ENCODE results near the gene FOXF1.

FOXF1 gene

DNA sequence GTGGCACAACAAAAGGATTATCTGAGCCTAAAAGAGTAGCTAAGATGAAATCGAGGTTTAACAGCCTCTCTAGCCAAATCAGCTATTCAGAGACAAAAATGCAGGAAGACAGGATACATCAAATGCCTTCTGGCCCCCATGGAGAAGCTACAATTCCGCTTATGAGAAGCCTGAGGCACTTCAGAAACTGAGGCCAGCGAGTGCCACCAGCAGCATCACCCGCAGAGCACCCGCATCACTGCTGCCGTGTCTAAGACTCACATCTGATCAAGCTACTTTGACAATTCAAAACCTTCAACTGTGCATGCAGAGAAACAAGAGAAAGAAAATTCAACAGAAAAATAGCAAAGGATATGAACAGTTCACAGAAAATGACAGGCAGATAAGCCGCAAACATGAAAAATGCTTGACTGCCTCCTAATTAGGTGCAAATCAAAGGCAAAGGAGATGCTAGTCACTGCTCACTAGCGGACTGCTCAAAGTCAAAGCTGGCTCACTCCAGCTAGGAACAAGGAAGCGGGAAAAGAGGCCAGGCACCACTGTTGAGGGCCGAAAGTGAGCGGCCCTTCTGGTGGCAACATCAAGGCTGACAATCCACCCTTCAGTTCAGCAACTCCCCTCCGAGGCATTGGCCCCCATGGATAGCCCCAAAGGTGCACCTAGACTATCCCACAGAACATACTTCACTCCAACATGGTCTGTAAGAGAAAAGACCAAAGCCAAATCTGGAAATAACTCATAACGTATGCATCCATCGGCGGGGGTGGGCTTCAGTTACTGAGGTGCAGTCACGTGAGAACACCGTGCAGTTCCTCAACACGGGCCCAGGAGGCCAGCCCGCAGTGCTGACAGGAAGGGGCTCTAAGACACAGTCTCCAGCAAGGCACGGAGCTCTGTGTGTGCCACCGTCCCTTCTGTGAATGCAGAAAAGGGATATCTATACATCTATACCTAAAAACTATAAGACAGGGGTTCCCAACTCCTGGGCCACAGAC is 32.7 kb downstream of the FOXF1 start:
- in situ Hi-C loops (cut with HindIII; ENCODE audit: low pct_ligation_motif_present, low pct_unique_long_range_greater_than_20kb, low sequenced_read_pairs): no loop called here
- DNase-seq: no peak

DNA sequence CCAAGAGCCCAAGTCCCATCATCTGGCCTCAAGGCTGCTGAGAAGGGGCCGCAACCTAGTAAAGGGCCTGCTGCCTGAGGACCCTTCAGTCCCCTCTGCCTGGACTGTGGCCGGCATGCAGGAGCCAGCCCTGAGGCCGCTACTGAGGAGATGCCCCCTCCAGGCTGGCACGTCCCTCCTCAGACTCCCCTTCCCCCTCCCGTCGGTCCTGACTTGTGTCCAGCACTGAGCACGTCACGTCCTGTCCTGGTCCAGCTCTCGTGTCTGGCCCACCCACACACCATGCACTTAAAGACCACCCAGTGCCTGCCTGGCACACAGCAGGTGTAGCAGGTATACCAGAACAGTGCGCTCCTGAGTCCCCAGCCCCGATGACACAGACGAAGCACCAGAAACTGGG is 35.2 kb downstream of the FOXF1 start:
- no peak for DNase-seq
- in situ Hi-C loops (cut with HindIII; ENCODE audit: low pct_ligation_motif_present, low pct_unique_long_range_greater_than_20kb, low sequenced_read_pairs): no loop called here

DNA sequence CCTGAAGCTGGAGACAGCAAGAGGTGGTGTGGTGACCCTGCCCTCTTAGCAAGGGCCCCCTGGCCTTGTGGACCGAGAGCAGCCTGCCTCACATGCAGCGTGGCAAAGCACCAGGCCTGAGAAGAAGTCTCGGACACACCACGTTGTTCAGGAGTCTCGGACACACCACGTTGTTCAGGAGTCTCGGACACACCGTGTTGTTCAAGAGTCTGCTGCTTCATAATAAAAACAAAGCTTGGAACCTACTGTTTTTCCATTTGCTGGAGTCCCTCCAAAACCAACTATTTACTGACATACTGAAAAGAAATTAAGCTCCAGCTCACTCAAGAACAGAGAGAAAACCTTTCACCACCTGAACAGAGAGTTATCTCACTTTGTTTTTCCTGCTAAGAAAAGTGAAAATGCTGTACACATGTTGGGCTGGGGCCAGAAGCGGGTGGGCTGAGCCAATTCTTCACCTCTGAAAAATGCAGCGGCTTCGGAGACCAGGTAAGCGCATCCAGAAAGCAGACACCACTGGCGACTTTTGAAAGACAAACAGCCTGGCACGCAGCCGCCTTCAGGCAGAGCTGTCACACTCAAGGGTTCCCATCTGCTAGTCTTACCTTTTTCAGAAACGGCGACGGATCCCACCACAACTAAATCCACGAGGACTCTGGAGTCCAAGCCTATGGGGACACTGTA is 35.8 kb downstream of the FOXF1 start:
- no peak for DNase-seq
- in situ Hi-C loops (cut with HindIII; ENCODE audit: low pct_ligation_motif_present, low pct_unique_long_range_greater_than_20kb, low sequenced_read_pairs): no loop called here

DNA sequence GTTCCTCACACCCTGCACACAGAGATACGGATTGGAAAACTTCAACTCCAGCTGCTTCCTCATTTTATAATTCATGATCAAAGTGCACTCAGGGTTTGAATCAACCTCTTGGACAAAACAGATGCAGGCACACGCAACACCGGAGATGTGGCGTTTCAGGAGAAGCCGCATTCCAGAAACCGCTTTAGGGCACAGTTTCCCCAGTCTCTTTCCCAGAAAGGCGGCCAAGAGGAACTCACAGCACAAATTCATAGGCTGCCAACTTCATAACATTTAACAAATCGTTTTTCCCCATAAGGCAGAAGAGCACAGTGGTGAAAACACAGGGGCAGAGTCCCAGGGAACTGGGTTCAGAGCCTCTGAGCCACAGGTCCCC is 36.3 kb downstream of the FOXF1 start:
- in situ Hi-C loops (cut with HindIII; ENCODE audit: low pct_ligation_motif_present, low pct_unique_long_range_greater_than_20kb, low sequenced_read_pairs): no loop called here
- no peak for DNase-seq

DNA sequence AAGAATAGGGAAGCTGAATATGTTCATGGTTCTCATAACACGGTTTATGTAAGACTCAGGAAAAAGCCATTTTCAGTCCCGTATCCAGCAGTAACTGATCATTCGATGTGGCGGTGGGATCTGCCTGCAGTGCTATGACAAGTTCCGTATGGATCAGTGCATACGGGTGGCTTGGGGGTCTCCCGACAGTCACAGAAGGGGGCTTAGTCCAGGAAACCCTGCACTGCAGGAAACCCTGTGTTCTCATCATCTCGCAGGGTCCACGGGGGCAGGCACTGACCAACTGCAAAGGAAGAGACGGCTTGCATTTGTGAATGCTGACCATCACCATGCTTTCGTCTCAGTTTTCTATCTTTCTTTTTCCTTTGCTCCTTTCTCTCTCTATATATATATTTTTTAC is 37.0 kb downstream of the FOXF1 start:
- in situ Hi-C loops (cut with HindIII; ENCODE audit: low pct_ligation_motif_present, low pct_unique_long_range_greater_than_20kb, low sequenced_read_pairs): no loop called here
- no peak for DNase-seq

DNA sequence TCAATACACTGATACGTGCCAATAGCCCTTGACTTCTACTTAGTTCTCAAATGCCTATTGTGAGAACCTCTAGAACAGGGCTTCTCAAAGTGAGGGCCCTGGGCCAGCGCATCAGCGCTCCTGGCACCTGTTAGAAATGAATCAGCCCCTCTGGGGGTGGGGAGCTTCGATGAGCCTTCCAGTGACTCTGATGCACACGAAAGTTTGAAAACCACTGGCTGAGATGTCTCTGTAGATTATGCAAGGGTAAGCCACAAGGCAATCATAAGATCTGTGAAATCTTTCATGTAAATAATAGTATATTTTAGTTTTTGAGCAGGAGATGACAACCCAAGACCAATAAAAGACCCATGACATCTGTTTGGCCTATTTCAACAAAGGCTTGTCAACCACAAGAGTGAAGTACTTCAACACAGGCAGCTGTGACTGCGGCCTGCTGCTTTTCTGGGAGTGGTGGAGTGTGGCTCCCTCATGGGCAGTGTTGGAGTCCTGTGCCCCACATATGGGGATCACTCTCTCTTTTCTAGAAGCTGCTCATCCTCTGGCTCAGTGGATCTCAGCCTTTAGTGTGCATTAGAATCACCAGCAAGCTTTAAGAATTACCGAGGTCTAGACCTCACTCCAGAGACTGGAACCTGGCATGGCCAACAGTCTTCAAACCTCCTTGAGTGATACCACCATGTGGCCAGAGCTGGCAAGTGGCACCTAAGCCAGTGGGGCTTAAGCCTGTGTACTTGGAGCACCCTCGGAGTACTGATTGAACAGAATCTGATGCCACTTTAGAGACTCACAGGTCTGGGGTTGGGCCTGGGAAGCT is 39.0 kb downstream of the FOXF1 start:
- in situ Hi-C loops (cut with HindIII; ENCODE audit: low pct_ligation_motif_present, low pct_unique_long_range_greater_than_20kb, low sequenced_read_pairs): no loop called here
- DNase-seq: no peak

DNA sequence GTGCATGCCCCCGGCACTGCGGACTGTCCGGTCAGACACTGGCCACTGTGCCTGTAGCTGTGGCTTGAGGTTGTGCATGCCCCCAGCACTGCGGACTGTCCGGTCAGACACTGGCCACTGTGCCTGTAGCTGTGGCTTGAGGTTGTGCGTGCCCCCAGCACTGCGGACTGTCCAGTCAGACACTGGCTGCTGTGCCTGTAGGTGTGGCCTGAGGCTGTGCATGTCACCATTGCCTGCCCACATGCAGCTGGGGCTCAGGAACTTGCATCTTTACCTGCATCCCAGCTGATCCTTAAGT is 39.5 kb downstream of the FOXF1 start:
- no peak for DNase-seq
- in situ Hi-C loops (cut with HindIII; ENCODE audit: low pct_ligation_motif_present, low pct_unique_long_range_greater_than_20kb, low sequenced_read_pairs): no loop called here

DNA sequence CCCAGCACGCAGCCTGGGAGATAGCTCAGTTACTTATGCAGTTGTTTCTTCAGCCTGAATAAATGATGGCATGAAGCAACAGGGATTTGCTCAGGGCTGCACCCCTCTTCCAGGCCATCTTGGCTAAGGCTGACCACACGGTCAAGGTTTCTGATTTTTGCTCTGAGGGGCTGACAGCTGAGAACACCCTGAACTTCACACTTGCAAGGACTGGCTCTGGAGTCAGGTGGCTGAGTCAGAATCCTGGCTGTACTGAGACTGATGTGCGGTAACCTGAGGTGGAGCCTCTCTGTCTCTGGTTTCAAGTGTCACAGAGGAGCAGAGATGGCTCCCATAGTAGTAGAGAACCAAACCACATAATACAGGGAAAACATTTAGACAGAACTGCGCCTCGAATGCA is 40.0 kb downstream of the FOXF1 start:
- in situ Hi-C loops (cut with HindIII; ENCODE audit: low pct_ligation_motif_present, low pct_unique_long_range_greater_than_20kb, low sequenced_read_pairs): no loop called here
- no peak for DNase-seq

DNA sequence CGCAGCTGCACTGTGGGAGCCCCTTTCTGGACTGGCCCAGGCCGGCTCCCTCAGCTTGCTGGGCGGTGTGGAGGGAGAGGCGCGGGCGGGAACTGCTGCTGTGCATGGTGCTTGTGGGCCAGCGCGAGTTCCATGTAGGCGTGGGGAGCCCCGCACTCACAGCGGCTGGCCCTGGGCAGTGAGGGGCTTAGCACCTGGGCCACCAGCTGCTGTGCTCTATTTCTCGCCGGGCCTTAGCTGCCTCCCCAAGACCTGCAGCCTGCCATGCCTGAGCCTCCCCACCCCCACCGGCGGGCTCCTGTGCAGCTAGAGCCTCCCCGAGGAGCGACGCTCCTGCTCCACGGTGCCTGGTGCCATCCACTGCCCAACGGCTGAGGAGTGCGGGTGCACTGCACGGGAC is 43.0 kb downstream of the FOXF1 start:
- no peak for DNase-seq
- in situ Hi-C loops (cut with HindIII; ENCODE audit: low pct_ligation_motif_present, low pct_unique_long_range_greater_than_20kb, low sequenced_read_pairs): no loop called here

DNA sequence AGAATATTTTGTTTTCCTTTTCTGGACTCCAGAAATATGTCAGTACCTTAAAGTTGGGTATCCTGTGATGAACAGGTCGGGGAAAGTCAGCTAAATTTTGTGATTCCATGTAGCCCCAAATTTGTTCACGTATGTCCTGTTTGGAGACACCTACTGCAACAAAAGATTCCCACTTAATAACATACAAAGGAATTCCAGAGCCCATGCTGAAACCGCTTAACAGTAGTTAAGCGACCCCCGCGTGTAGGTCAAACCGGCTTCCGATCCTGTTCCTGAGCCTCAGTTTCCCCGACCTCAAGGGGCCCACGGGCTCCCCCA is 44.2 kb downstream of the FOXF1 start:
- no peak for DNase-seq
- in situ Hi-C loops (cut with HindIII; ENCODE audit: low pct_ligation_motif_present, low pct_unique_long_range_greater_than_20kb, low sequenced_read_pairs): no loop called here

DNA sequence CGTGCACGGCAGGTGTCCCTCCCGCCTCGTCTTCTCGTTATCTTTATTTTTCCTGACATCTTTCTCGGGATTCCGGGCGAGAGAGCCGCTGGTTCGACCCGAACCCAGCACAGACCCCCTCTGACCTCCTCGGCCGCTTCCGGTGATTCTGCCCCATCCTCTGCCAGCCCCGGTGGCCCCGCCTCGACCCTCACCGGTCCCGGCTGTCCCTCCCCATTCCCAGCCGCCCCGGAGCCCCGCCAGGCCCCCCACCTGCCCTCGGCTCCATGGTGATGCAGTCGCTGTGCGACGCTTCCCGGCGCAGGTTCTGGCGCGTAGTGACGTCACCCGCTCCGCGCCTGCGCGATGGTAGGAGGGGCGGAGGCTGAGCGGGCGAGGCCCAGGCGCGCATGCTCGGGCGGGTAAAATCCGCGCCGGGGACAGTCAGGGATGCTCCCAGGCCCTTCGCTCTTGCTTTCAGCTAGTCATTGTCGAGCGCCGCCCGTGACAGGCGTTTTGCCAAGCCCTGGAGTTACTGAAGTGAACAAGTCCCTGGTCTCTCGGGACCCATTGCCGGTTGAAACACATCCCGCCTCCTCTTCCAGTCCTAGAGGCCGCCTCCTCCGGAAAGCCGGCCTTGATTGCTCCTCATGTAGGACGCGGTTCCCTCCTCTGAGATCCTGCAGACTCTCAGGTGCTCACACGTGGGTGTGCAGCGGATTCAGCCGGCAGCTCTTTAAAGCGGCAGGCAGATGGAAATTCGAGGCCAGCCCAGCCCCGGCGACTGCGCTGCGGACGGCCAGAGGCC is 44.8 kb downstream of the FOXF1 start, which contains the start of gene MTHFSD:
TSS of gene MTHFSD (minus strand) at position 319 of the 787 bp plus-strand sequence. CDS start at position 268, 51 bp downstream.
- in situ Hi-C loops (cut with HindIII; ENCODE audit: low pct_ligation_motif_present, low pct_unique_long_range_greater_than_20kb, low sequenced_read_pairs): no loop called here
- DNase-seq: peak; percentile 95

DNA sequence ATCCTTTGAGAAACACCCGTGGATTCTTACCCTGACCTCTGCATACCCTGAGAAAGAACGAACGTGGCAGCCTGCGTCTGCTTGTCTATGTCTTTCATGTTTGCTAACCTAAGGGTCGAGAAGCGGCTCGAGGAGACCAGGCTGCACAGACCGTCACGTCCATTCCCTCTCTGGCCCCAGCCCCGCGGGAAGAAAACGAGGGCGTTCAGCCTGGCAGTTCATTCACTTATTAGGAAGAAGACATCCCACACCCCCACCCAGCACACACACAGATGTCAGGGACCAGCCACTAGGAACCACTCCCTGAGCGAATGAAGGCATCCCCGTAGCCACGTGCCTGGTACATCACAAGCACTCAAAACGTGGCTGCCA is 45.4 kb downstream of the FOXF1 start:
- in situ Hi-C loops (cut with HindIII; ENCODE audit: low pct_ligation_motif_present, low pct_unique_long_range_greater_than_20kb, low sequenced_read_pairs): no loop called here
- no peak for DNase-seq

DNA sequence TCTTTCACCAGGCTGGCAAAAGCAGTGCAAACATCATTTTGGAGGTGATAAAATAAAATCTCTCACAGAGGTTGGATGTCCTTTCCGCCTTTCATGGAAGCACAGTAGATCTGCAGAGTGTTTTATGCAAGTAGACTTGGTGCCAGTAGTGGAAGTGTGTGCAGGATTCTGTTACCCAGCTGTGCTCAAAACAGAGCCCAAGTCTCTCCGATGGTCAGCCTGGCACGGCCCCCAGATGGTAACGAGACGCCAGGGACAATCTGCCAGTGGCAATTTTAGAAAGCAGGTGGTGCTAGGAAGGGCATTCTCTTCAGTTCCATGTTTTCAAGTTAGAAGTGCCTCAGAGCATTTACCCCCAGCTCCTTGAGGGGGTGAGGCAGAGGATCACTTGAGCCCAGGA is 46.2 kb downstream of the FOXF1 start:
- no peak for DNase-seq
- in situ Hi-C loops (cut with HindIII; ENCODE audit: low pct_ligation_motif_present, low pct_unique_long_range_greater_than_20kb, low sequenced_read_pairs): no loop called here

DNA sequence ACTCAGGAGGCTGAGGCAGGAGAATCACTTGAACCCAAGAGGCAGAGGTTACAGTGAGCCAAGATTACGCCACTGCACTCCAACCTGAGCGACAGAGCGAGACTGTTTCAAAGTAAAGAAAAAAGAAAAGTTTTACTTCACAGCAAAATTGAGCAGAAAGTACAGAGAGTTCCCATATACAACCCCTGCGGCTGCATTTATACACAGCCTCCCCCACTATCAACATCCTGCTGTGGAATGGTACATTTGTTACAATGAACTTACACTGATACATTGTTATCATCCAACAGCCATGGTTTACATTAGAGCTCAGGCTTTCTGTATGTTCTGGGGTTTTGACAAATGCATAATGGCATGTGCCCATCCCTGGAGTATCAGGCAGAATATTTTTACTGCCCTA is 47.3 kb downstream of the FOXF1 start:
- no peak for DNase-seq

DNA sequence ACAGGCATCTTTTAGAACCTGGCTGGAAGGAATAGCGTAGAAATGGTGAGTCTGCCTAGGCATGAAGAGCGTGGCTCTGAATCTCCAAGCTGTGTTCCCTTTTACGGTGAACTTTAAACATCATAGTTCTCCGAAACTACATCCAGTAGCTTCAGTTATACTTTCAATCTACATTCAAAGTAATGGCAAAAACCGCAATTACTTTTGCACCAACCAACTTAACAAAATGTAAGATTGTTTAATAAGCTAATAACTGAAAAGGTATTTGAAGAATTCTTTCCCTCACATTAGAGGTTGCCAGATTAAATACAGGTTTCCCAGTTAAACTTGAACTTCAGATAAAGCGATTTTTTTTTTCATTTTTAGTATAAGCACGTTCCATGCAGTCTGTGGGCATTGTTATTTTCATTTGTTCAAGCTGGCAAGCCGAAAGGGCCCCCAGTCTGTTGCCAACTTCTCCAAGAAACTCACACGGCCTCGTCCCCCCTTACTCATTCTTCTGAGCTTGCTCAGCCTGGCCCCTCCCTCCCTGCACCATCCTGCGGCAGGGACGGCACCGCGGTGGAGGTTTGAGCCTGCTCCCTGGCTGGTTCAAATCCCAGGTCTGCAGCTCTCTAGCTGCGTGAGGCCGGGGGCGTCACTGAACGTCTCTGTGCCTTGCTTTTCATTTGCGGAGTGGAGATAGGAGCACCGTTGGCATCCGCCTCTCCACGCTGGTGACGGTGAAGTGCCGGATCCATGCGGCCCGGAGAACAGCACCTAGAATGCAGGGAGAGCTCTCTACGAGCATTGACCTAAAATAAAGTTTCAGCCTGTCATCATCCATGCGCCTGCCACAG is 48.2 kb downstream of the FOXF1 start:
- DNase-seq: no peak
- in situ Hi-C loops (cut with HindIII; ENCODE audit: low pct_ligation_motif_present, low pct_unique_long_range_greater_than_20kb, low sequenced_read_pairs): no loop called here

More for the DNA sequence above, 47.3 kb downstream of the FOXF1 start:
- in situ Hi-C loops (cut with HindIII; ENCODE audit: low pct_ligation_motif_present, low pct_unique_long_range_greater_than_20kb, low sequenced_read_pairs): no loop called here

DNA sequence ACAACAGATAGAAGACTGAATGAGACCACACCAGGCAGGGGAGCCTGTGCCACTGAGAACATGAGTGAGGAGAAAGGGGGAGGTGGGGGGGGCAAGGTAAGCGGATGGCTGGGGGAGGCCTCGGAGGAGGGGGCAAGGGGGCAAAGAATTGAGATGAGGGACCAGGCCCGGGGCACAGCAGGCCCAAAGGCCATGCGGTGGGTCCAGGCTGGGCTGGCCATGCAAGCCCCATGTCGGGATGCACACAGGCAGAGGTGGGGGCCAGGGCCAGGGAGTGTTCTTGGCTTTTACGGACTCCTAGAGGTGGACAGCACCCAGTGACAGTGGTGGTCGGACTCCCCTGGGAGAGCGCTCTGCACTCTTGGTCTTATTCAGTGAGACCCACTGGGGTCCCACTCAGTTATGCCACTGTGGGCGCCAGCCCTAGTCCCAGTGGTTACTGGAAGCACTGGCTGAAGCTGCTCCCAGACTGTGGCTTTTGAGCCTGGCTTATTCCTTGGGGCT is 49.5 kb downstream of the FOXF1 start:
- in situ Hi-C loops (cut with HindIII; ENCODE audit: low pct_ligation_motif_present, low pct_unique_long_range_greater_than_20kb, low sequenced_read_pairs): no loop called here
- no peak for DNase-seq

DNA sequence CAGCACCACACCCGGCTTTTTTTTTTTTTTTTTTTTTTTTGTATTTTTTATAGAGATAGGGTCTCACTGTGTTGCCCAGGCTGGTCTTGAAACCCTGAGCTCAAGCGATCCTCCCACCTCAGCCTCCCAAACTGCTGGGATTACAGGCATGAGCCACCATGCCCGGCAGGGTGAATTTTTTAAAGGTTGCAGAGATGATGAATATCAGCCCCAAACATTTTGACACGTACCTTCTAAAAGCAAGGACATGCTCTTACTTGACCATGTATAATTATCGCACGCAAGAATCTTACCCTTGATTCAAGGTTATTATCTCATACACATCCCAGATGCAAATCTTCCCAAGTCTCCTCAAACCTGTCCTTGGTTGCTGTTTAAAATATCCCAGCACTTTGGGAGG is 52.0 kb downstream of the FOXF1 start:
- in situ Hi-C loops (cut with HindIII; ENCODE audit: low pct_ligation_motif_present, low pct_unique_long_range_greater_than_20kb, low sequenced_read_pairs): no loop called here
- DNase-seq: no peak

All from ACHN (cell line).